Right lobe of liver (tissue), 6 donors: ENCODE results near the gene MAGED2. TPM values are rescaled to one million over a fixed set of nuclear protein-coding genes. Genes with fewer than 3 reads are reported as not detected.

ENCODE experiments used
- ATAC-seq, 4 donors: fragments of 200-7000 bp; cut with Tn5 transposase; one replicate each; pipeline ENCODE4 v1.9.1; 2020; ENCODE audit warnings: mild to moderate bottlenecking in 4 of 4, moderate library complexity in 4 of 4
- DNase-seq, 3 donors: peaks; one replicate each; pipeline ENCODE4 v3.0.0-alpha.2; 2020
- H3K27ac ChIP-seq, 3 donors: fragments of 200-600 bp; one replicate each; pipeline ENCODE4 v1.8.0; 2022
- H3K27me3 ChIP-seq, 2 donors: fragments of 200-600 bp; one replicate each; pipeline ENCODE4 v1.8.0; 2022
- H3K36me3 ChIP-seq, 4 donors: fragments of 200-600 bp; sonication (generic) in 1 of 4; one replicate each; pipeline versions ENCODE4 v1.5.1 to v1.8.0; 2017 to 2022; ENCODE audit warnings: control low read depth in 1 of 4
- H3K4me1 ChIP-seq, 4 donors: fragments of 200-600 bp; sonication (generic) in 1 of 4; one replicate each; pipeline versions ENCODE4 v1.5.1 to v1.8.0; 2017 to 2022; ENCODE audit warnings: control low read depth in 1 of 4
- H3K4me3 ChIP-seq, 3 donors: fragments of 200-600 bp; one replicate each; pipeline ENCODE4 v1.8.0; 2022
- H3K9me3 ChIP-seq, 4 donors: fragments of 200-600 bp; sonication (generic) in 1 of 4; one replicate each; pipeline versions ENCODE4 v1.5.1 to v1.8.0; 2017 to 2022; ENCODE audit warnings: control low read depth in 1 of 4
- CTCF ChIP-seq, 4 donors: fragments of 200-600 bp in 3 of 4; fragments of 450-650 bp in 1 of 4; IDR thresholded peaks; one replicate each; pipeline versions ENCODE4 v1.5.1 to v1.8.0; 2016 to 2022; ENCODE audit warnings: antibody characterized with exemption in 4 of 4, mild to moderate bottlenecking in 2 of 4
- POLR2A ChIP-seq: fragments of 450-650 bp; IDR thresholded peaks from one replicate; pipeline ENCODE4 v1.6.1; 2017; ENCODE audit warnings: antibody characterized with exemption, mild to moderate bottlenecking
- WGBS: methylation state at CpG from one replicate; pipeline ENCODE4 v1.1.6; 2018; ENCODE audit warnings: low coverage, low lambda C conversion rate; ENCODE audit not compliant: insufficient coverage; ENCODE audit errors: missing lambda C conversion rate; 5-methylcytosine and 5-hydroxymethylcytosine counted together
- intact Hi-C, 2 donors: fragments of 100-400 bp; cut with DNase I; formaldehyde crosslinking; loops; one replicate each; pipeline versions ENCODE4 v1.11.2 to v1.14.1; 2022
- total RNA-seq, 6 experiments: library from RNA; depleted of rRNA in 2 of 6; stranded (reverse); fragments of >200 nt in 2 of 6; fragmentation: NEBNext Ultra II Directional in 3 of 6; extraction: Animal tissue kit (Norgen Biotek cat#: 25700) in 3 of 6; gene quantifications; one replicate each; pipeline versions ENCODE4 v1.1.0 to v1.2.4, GENCODE V29; 2016 to 2023
- donor health status: DM: no; HTN: yes; CAD: no.
- donor health status: DM: no; HTN: no; CAD: no.
- donor health status: DM: no; HTN: no; CAD: no.
- donor health status: DM: no; HTN: yes; CAD: no.
- donor health status: DM: no; HTN: yes; CAD: no.

Gene MAGED2
- total RNA-seq, 6 experiments from 2014 or later, result 24.2 to 57.2 (median 38.7) TPM

- no peaks in the 10 kb centered on the region for H3K27me3 ChIP-seq
- intact Hi-C loops, result no loop called here
- H3K4me3 ChIP-seq, result peak overlapping the region; percentile 64 to 70 (median 65)
- TF ChIP-seq POLR2A, result no peak
- TF ChIP-seq CTCF (IDR thresholded peaks at IDR 0.05), result no peak
- H3K4me1 ChIP-seq, result peaks cover 0 to 6% (median 2%) of the 10 kb centered on the region in 4 donors
- H3K27ac ChIP-seq, result peak overlapping the region; percentile 65 to 79 (median 72)
- 42% methylated on average over 20 of the region's 23 CpGs for WGBS
- H3K9me3 ChIP-seq, result no peaks in the 10 kb centered on the region
- DNase-seq (peak; percentile 51 to 69 (median 68)), ATAC-seq (peak; percentile 62 to 69 (median 66))
- H3K36me3 ChIP-seq, result peaks cover 0 to 9% (median 0%) of the 10 kb centered on the region in 4 donors
These were observed 612 bp downstream of the MAGED2 start for GRCh38 chrX:54808109-54808604.

- no peaks in the 10 kb centered on the region for H3K9me3 ChIP-seq
- H3K36me3 ChIP-seq, result peaks cover 0 to 9% (median 0%) of the 10 kb centered on the region in 4 donors
- intact Hi-C loops, result no loop called here
- H3K4me3 ChIP-seq, result peak overlapping the region; percentile 64 to 70 (median 65)
- H3K27me3 ChIP-seq, result no peaks in the 10 kb centered on the region
- H3K27ac ChIP-seq, result peak overlapping the region; percentile 65 to 79 (median 72)
- TF ChIP-seq POLR2A, result no peak
- no peak for TF ChIP-seq CTCF (IDR thresholded peaks at IDR 0.05)
- peak; percentile 89 to 93 (median 92) for ATAC-seq
- H3K4me1 ChIP-seq, result peaks cover 0 to 6% (median 2%) of the 10 kb centered on the region in 4 donors
- WGBS, result 36% methylated on average over 20 of the region's 38 CpGs
- peak; percentile 91 to 94 (median 92) for DNase-seq
These were observed 1.3 kb downstream of the MAGED2 start for GRCh38 chrX:54808605-54809483.

- H3K27ac ChIP-seq, result no peak overlapping the region
- DNase-seq (no peak), ATAC-seq (no peak)
- 90% methylated on average over 2 of the region's 5 CpGs for WGBS
- no peaks in the 10 kb centered on the region for H3K9me3 ChIP-seq
- H3K36me3 ChIP-seq, result peaks cover 0 to 16% (median 0%) of the 10 kb centered on the region in 4 donors
- intact Hi-C loops, result no loop called here
- H3K27me3 ChIP-seq, result no peaks in the 10 kb centered on the region
- TF ChIP-seq POLR2A (no peak), CTCF (IDR thresholded peaks at IDR 0.05) (no peak)
- H3K4me1 ChIP-seq, result peaks cover 0 to 6% (median 2%) of the 10 kb centered on the region in 4 donors
- no peak overlapping the region for H3K4me3 ChIP-seq
These were observed 3.0 kb downstream of the MAGED2 start for GRCh38 chrX:54810532-54810931.

GRCh38 chrX:54811301-54811885, 3.8 kb downstream of the MAGED2 start:
- no peak overlapping the region for H3K4me3 ChIP-seq
- no peaks in the 10 kb centered on the region for H3K27me3 ChIP-seq
- intact Hi-C loops, result no loop called here
- H3K36me3 ChIP-seq, result peaks cover 0 to 16% (median 0%) of the 10 kb centered on the region in 4 donors
- H3K27ac ChIP-seq, result no peak overlapping the region
- H3K4me1 ChIP-seq, result peaks cover 0 to 6% (median 2%) of the 10 kb centered on the region in 4 donors
- DNase-seq (no peak), ATAC-seq (no peak)
- no peaks in the 10 kb centered on the region for H3K9me3 ChIP-seq
- 69% methylated on average over 7 of the region's 9 CpGs for WGBS
- TF ChIP-seq POLR2A (no peak), CTCF (IDR thresholded peaks at IDR 0.05) (no peak)
